ENCODE data around the gene MICU2.

The MICU2 gene

GRCh38 chr13:21476893-21477472, 127.0 kb downstream of the MICU2 start:
- peak; percentile 98 for TF ChIP-seq CTCF (conservative IDR thresholded peaks at IDR 0.05; ENCODE audit: low read depth, low read length)
- DNase-seq (ENCODE audit: low read depth) = no peak
- peak overlapping the region; percentile 48 for H3K4me3 ChIP-seq (ENCODE audit: low read length)

GRCh38 chr13:21475115-21475514, 128.9 kb downstream of the MICU2 start:
- no peak for TF ChIP-seq CTCF (conservative IDR thresholded peaks at IDR 0.05; ENCODE audit: low read depth, low read length)
- H3K4me3 ChIP-seq (ENCODE audit: low read length) = no peak overlapping the region
- no peak for DNase-seq (ENCODE audit: low read depth)

GRCh38 chr13:21470785-21471184, 133.2 kb downstream of the MICU2 start:
- no peak for TF ChIP-seq CTCF (conservative IDR thresholded peaks at IDR 0.05; ENCODE audit: low read depth, low read length)
- no peak overlapping the region for H3K4me3 ChIP-seq (ENCODE audit: low read length)

GRCh38 chr13:21466527-21466926, 137.4 kb downstream of the MICU2 start:
- no peak for DNase-seq (ENCODE audit: low read depth)
- no peak for TF ChIP-seq CTCF (conservative IDR thresholded peaks at IDR 0.05; ENCODE audit: low read depth, low read length)
- no peak overlapping the region for H3K4me3 ChIP-seq (ENCODE audit: low read length)

More at GRCh38 chr13:21470785-21471184, 133.2 kb downstream of the MICU2 start:
- no peak for DNase-seq (ENCODE audit: low read depth)

- H3K4me3 ChIP-seq (ENCODE audit: low read length) = no peak overlapping the region
- no peak for TF ChIP-seq CTCF (conservative IDR thresholded peaks at IDR 0.05; ENCODE audit: low read depth, low read length)
- DNase-seq (ENCODE audit: low read depth) = no peak
These were observed 138.2 kb downstream of the MICU2 start for GRCh38 chr13:21465710-21466160.

GRCh38 chr13:21463424-21463823, 140.5 kb downstream of the MICU2 start:
- TF ChIP-seq CTCF (conservative IDR thresholded peaks at IDR 0.05; ENCODE audit: low read depth, low read length) = no peak
- H3K4me3 ChIP-seq (ENCODE audit: low read length) = no peak overlapping the region
- no peak for DNase-seq (ENCODE audit: low read depth)

- no peak overlapping the region for H3K4me3 ChIP-seq (ENCODE audit: low read length)
- DNase-seq (ENCODE audit: low read depth) = no peak
- TF ChIP-seq CTCF (conservative IDR thresholded peaks at IDR 0.05; ENCODE audit: low read depth, low read length) = no peak
These were observed 142.8 kb downstream of the MICU2 start for GRCh38 chr13:21461131-21461530.
